Lower lobe of right lung (tissue), 2 donors: ENCODE measurements around the gene ADCY7. TPM values are rescaled to one million over a fixed set of nuclear protein-coding genes. Genes with fewer than 3 reads are reported as not detected.

Experiments
- ATAC-seq, 2 donors: fragments of 200-7000 bp; cut with Tn5 transposase; one replicate each; pipeline ENCODE4 v1.9.1; 2020 to 2022; ENCODE audit warnings: mild to moderate bottlenecking in 2 of 2, moderate library complexity in 2 of 2
- DNase-seq: peaks from one replicate; pipeline ENCODE4 v3.0.0-alpha.2; 2020
- H3K27ac ChIP-seq: fragments of 200-600 bp; one replicate; pipeline ENCODE4 v1.8.0; 2022
- H3K27me3 ChIP-seq: fragments of 200-600 bp; one replicate; pipeline ENCODE4 v1.8.0; 2022; ENCODE audit warnings: low read depth
- H3K36me3 ChIP-seq: fragments of 200-600 bp; one replicate; pipeline ENCODE4 v1.8.0; 2022; ENCODE audit warnings: mild to moderate bottlenecking
- H3K4me1 ChIP-seq: fragments of 200-600 bp; one replicate; pipeline ENCODE4 v1.8.0; 2022
- H3K4me3 ChIP-seq: fragments of 200-600 bp; one replicate; pipeline ENCODE4 v1.8.0; 2022; ENCODE audit warnings: mild to moderate bottlenecking
- H3K9me3 ChIP-seq: fragments of 200-600 bp; one replicate; pipeline ENCODE4 v1.8.0; 2022
- CTCF ChIP-seq: fragments of 200-600 bp; IDR thresholded peaks from one replicate; pipeline ENCODE4 v1.8.0; 2022; ENCODE audit warnings: antibody characterized with exemption, mild to moderate bottlenecking
- intact Hi-C: fragments of 100-400 bp; cut with DNase I; formaldehyde crosslinking; loops from one replicate; pipeline ENCODE4 v1.11.0; 2022
- total RNA-seq: library from RNA; stranded (reverse); fragmentation: NEBNext Ultra II Directional; extraction: Animal tissue kit (Norgen Biotek cat#: 25700); gene quantifications from one replicate; pipeline ENCODE4 v1.2.1, GENCODE V29; 2021
- donor health status: DM: no; HTN: yes; CAD: no; lungs with severe emphysema.

ADCY7 gene
- total RNA-seq, 1 donor from 2014 or later = 115 TPM

GRCh38 chr16:50320310-50320709 lies 54.0 kb downstream of the ADCY7 start:
- Histone ChIP-seq H3K27ac (no peak overlapping the region), H3K27me3 (no peaks in the 10 kb centered on the region), H3K4me3 (no peak overlapping the region), H3K9me3 (no peaks in the 10 kb centered on the region), H3K4me1 (no peaks in the 10 kb centered on the region), H3K36me3 (peaks cover 98% of the 10 kb centered on the region)
- ATAC-seq (no peak), DNase-seq (no peak)
- intact Hi-C loops = no loop called here
- no peak for TF ChIP-seq CTCF

DNA sequence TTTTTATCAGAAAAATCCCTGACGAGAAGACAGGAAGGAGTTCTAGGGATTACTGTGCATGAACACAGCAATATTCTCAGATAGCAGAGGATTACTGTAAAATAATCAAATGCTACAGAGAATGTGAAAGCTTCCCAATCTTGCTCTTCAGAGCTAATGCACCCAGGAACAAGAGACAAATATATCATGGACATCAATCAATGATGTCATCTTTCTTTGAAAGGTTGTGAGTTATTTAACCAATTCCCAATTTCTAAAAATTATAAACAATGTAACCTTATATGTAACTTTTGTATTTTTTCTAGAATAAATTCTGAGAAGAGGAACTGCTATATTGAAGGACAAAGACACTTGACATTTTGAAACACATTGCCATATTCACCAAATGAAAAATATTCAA lies 56.0 kb downstream of the ADCY7 start:
- Histone ChIP-seq H3K36me3 (peaks cover 98% of the 10 kb centered on the region), H3K27me3 (no peaks in the 10 kb centered on the region), H3K9me3 (no peaks in the 10 kb centered on the region), H3K4me1 (no peaks in the 10 kb centered on the region), H3K27ac (no peak overlapping the region), H3K4me3 (no peak overlapping the region)
- intact Hi-C loops = no loop called here
- no peak for DNase-seq
- no peak for TF ChIP-seq CTCF
- ATAC-seq = no peak

DNA sequence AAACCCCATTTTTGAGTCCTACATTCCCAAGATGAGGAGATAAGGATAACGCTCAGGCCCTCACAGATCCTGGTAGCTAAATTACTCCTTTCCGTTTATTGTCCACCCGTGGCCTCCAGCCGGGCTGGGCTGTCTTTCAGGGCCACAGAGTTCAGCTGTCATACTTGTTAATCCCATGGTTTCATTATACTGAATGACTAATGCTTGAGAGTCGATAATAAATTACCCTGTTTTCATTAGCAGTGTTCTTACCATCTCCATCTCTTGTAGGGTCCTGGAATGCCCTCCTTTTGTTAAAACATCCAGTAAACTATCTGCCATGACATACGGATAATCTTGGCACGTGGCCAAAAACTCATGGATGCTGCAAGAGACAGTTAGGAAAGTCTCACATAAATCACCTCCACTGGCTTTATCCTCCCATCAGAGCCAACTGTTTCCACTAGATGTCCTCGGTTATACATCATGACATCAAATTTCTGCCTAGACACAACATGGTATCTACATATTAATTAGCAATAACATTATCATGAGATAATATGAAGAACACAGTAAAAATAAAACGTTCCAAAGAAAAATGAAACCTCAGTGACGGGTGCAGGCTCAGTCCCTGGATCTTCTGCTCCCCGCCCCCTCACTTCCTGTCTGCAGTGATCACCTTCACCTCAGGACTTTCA lies 57.1 kb downstream of the ADCY7 start:
- H3K36me3 ChIP-seq = peaks cover 96% of the 10 kb centered on the region

GRCh38 chr16:50324345-50324744 lies 58.0 kb downstream of the ADCY7 start:
- H3K27me3 ChIP-seq = no peaks in the 10 kb centered on the region
- H3K36me3 ChIP-seq = peaks cover 94% of the 10 kb centered on the region
- H3K27ac ChIP-seq = no peak overlapping the region
- peaks cover under 1% of the 10 kb centered on the region for H3K4me1 ChIP-seq
- peak in 1 of 2 donors; percentile 28 for ATAC-seq
- intact Hi-C loops = no loop called here
- TF ChIP-seq CTCF = no peak
- no peak overlapping the region for H3K4me3 ChIP-seq
- H3K9me3 ChIP-seq = no peaks in the 10 kb centered on the region
- DNase-seq = peak; percentile 45

More for the DNA sequence above, 57.1 kb downstream of the ADCY7 start:
- DNase-seq = no peak
- no peak overlapping the region for H3K27ac ChIP-seq
- no peaks in the 10 kb centered on the region for H3K4me1 ChIP-seq
- intact Hi-C loops = no loop called here
- no peak for ATAC-seq
- no peaks in the 10 kb centered on the region for H3K27me3 ChIP-seq
- H3K9me3 ChIP-seq = no peaks in the 10 kb centered on the region
- peak; percentile 12 for TF ChIP-seq CTCF
- no peak overlapping the region for H3K4me3 ChIP-seq

- peaks cover 74% of the 10 kb centered on the region for H3K36me3 ChIP-seq
- DNase-seq (no peak), ATAC-seq (no peak)
- H3K4me3 ChIP-seq = no peak overlapping the region
- peaks cover 13% of the 10 kb centered on the region for H3K4me1 ChIP-seq
- no peak for TF ChIP-seq CTCF
- H3K9me3 ChIP-seq = no peaks in the 10 kb centered on the region
- intact Hi-C loops = no loop called here
- no peaks in the 10 kb centered on the region for H3K27me3 ChIP-seq
- H3K27ac ChIP-seq = no peak overlapping the region
Observed at GRCh38 chr16:50326264-50326663, 59.9 kb downstream of the ADCY7 start.
